CD4-positive, alpha-beta T cell treated with Interleukin-6 for 4 hours (primary cell): ENCODE results near the gene TRIM72.
"Not testable (repeated sequence)": the region's sequence is repeated elsewhere in the genome, so short reads cannot be mapped to it uniquely, and the experiment has no call there.

ENCODE experiments used
- DNase-seq: peaks from one replicate; pipeline ENCODE4 v3.0.0-alpha.2; 2020; ENCODE audit warnings: mixed read lengths

TRIM72 gene

DNA sequence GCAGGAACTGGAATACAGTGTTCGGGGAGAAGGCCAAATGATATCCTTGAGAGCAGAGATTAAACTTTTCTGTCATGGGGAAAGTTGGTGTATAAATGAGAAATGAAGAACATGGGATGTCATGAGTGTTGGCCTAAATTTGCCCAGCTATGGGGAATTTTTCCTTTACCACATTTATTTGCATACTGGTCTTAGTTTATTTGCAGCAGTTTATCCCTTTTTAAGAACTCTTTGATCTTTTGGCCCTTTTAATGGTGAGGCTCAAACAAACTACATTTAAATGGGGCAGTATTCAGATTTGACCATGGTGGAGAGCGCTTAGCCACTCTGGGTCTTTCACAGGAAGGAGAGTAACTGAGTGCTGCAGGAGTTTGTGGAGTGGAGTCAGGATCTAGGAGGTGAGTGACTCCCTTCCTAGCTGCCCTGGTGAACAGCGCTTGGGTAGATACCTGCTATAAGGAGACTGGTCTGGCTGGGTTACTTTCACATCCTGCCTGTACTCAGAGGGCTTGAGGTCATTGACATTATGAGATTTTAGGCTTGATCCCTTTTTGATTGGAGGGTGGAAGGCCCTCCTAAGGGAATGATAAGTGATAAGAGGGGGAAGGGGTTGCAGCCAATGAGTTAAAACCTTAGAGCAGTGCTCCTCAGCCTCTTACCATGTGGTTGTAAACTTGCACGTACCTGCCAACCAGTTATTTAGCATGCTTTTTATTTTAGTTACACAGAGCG, 22.1 kb upstream of the TRIM72 start:
- no peak for DNase-seq

DNA sequence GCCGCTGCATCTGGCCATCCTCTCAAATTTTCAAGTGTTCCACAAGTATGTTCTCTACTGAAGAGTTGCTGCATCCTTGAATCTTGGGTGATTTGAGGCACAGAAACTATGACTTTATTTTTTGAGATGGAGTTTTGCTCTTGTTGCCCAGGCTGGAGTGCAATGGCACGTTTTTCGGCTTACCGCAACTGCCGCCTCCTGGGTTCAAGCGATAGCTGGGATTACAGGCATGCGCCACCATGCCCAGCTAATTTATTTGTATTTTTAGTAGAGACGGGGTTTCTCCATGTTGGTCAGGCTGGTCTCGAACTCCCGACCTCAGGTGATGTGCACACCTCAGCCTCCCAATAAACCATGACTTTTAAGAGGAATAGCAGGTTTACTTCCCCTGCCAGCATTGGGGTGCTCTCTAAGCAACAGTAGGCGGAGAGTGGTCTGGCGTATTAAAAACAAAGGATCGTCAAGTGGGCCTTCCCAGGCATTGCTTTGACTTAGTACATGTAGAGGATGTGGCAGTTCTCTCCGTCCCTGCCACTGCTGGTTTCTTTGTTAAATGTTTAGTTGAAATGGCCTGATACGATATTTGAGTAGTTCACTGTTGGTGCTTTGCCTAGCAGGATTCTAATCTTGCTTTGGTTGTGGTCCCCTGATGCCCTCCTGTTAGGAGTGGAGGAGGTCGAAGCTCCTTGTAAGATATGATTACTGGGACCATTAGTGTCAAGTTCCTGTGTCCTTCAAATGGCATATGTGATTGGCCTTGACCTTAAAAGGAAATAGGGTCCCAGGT, 20.9 kb upstream of the TRIM72 start:
- DNase-seq: no peak

DNA sequence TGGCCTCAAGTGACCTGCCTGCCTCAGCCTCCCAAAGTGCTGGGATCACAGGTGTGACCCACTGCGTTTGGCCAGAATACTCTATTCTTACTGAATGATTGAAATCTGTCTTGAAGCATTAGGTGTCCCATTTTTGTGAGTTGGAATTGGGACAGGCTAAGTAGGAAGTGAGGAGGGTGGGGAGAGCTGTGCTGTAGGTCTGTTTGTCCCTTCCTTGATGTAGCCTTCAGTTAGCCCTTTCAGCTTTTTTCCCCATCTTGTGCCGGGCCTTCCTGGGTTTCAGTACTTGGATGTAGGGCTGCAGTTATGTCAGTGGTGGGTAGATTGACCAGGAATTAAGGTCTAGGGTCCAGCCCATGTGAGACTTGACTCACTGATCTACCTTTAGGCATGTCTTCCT, 20.0 kb upstream of the TRIM72 start:
- no peak for DNase-seq

DNA sequence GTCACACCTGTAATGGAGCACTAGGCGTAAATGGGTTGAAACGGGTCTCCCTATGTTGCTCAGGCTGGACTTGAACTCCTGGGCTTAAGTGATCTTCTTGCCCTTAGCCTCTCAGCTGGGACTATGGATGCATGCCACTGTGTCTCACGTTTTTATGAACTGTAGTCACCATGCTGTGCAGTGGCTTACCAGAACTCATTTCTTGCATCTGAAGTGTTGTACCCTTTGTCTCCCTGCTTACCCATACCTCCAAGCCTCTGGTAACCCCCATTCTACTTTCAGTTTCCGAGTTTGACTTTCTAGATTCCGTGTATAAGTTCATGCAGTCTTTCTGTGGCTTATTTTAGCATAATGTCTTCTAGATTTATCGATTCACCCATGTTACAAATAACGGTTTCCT, 19.0 kb upstream of the TRIM72 start:
- no peak for DNase-seq

DNA sequence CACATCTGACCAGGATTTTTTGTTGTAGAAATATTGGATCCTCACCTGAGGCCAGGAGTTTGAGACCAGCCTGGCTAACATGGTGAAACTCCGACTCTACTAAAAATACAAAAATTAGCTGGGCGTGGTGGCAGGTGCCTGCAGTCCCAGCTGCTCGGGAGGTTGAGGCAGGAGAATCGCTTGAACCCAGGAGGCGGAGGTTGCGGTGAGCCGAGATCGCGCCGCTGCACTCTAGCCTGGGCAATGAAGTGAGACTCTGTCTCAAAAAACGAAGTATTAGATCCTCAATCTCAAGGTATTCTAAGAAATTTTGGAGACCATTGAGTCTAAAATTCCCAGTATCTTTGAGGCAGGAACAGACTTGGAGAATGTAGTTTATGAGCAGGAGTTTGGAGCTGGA, 18.1 kb upstream of the TRIM72 start:
- not testable (repeated sequence) for DNase-seq

DNA sequence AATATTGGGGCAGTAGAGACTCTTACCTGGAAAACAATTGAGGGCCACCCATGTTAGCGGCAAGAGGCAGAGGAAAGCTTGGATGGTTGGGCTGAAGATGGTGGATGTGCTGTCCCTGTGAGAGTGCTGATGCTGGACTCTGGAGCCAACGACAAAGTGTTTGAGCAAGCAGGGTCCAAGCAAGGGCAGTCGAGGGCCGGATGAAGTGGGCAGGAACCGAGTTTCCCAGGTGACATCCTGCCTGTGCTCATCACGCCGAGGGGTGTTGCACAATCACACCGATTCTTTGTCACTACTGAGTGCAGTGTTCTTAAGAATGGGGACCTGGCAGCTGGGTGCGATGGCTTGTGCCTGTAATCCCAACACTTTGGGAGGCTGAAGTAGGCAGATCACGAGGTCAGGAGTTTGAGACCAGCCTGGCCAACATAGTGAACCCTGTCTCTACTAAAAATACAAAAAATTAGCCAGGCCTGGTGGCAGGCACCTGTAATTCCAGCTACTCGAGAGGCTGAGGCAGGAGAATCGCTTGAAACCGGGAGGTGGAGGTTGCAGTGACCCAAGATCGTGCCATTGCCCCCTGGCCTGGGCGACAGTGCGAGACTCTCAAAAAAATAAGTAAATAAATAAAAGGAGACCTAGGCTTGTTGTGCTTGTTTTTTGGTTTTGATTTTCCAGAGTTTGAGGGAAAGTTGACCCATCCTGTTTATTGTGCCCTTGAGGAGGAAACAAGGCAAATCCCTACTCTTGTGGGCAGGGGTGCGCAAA, 17.4 kb upstream of the TRIM72 start:
- DNase-seq: no peak

DNA sequence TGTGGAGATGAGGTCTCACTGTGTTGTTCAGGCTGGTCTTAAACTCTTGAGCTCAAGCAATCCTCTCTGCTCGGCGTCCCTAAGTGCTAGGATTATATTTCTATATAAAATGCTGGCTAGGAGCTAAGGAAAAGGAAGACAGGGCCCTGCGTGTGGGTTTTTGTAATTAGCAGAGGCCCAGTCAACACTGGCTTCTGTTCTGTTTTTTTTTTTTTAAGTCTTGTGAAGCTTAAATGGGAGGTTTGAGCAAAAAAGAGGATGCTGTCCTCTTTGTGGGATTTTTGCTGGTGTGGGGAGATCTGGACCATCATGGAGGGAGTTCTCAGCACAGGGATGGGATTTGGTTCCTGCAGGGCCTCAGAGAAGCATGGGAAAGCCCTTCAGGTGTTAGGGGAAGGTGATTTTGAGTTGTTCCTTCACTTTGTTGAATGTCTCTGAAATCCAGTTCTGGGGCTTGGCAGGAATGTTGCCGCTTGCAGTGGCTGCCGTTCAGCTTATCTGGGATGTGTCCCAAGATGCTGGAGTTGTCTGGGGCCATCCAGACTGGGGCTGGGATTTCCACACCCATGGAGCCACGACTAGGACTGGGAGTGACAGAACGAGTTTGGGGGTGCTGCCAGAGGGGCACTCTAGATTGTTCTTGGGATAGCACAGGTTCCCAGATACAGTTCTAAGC, 15.6 kb upstream of the TRIM72 start:
- no peak for DNase-seq

DNA sequence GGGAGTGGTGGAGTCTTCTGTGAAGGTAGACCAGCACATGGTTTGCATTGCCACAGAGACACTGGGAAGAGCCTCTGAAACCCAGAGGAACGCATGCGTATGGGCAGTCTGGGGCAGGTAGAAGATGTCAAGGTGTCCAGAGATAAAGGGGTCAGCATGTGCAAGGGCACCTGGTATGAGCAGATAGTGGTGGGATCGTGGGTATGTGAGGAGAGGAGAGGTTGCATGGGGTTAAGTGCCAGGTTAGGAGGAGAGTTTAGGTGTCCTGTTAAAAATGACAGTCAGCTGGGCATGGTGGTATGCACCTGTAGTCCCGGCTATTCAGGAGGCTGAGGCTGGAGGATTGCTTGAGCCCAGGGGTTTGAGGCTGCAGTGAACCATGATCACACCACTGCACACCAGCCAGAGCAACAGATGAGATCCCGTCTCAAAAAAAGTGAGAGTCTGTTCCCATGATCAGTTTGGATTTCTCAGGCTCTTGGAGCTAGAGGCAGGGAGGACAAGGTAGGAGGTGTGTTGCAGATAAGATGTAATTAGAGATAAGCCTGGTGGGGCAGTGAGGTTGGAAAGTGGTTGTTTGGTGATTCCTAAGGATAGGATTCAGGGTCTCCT, 14.4 kb upstream of the TRIM72 start:
- DNase-seq: no peak

DNA sequence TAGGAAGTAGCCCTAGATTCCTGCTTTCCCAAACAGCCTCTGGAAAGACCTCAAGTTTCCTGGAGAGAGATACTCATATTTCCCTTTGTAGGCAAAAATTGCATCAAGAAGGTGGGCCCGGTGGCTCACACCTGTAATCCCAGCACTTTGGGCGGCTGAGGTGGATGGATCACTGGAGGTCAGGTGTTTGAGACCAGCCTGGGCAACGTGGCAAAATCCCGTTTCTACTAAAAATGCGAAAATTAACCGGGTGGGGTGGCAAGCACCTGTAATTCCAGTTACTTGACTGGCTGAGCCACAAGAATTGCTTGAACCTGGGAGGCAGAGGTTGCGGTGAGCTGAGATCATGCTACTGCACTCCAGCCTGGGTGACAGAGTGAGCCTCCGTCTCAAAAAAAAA, 13.8 kb upstream of the TRIM72 start:
- DNase-seq: not testable (repeated sequence)

DNA sequence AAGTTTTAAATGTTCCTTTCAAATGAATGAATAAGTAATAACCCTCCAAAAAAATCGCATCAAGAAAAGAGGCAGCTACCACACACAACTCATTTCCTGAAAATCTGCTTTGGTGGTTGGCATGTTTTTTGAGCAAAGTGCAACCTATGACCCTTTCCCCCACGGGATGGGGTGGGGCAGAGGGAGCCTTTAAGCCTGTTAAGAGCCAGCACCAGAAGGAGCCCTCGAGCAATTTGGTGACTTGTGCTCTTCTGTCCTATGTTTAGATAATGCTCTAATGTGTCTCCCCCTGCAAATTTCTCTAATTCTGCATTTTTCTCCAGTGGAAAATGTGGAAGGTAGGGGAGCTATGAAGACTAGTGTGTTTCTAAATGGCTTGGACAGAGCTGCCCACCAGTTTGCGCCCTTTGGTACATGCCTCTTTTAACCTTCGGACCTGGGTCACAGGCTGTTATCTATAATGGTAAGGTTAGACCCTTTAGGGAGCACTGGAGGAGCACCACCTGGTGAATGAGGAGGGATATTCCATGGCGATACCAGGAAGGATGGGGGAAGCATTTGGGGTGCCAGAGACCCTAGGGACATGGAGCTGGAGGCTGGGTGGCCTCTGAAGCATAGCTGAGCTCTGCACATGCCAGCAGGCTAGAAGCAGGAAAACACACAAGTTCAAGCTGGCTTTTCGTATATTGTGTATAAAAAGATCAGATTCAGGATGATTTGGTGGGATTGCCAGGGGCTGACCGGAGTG, 12.9 kb upstream of the TRIM72 start:
- DNase-seq: peak; percentile 66

DNA sequence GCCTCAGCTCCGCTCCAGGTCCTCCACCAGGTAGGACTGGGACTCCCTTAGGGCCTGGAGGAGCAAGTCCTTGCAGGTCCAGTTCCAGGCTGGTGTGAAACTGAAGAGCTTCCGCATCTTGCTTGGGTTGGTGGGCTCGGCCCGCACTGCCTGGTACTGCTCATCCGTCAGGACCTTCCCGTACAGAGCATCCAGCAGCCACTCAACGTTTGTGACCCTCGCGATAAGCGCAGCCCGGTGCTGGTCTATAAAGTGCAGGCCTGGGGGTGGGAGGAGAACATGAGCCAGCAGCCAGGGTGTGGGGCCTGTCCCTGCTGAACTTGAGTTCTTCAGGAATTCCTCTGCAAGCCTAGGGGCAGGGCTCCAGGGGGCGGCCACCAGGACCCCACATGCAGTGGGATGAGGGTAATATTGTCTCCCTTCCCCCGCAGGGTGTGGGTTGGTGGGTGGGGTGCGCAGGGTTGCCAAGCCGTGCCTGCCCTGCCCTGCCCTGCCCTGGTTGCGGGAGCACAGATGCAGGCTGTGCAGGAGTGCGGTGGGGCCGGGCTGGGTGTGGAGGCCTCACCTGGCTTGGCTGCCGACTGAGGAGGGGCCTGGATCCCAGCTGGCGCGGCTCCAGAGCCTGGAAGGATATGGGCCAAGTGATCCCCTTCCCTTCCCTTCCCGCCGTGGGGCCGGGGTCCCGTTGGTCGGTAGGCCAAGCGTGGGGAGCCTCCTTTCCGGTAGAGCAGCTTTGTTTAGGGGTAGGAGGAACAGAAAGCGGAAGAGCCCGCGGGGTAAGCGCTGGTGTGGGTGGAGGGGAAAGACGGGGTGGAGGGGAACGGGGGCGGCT, 12.1 kb upstream of the TRIM72 start:
- peak; percentile 57 for DNase-seq

DNA sequence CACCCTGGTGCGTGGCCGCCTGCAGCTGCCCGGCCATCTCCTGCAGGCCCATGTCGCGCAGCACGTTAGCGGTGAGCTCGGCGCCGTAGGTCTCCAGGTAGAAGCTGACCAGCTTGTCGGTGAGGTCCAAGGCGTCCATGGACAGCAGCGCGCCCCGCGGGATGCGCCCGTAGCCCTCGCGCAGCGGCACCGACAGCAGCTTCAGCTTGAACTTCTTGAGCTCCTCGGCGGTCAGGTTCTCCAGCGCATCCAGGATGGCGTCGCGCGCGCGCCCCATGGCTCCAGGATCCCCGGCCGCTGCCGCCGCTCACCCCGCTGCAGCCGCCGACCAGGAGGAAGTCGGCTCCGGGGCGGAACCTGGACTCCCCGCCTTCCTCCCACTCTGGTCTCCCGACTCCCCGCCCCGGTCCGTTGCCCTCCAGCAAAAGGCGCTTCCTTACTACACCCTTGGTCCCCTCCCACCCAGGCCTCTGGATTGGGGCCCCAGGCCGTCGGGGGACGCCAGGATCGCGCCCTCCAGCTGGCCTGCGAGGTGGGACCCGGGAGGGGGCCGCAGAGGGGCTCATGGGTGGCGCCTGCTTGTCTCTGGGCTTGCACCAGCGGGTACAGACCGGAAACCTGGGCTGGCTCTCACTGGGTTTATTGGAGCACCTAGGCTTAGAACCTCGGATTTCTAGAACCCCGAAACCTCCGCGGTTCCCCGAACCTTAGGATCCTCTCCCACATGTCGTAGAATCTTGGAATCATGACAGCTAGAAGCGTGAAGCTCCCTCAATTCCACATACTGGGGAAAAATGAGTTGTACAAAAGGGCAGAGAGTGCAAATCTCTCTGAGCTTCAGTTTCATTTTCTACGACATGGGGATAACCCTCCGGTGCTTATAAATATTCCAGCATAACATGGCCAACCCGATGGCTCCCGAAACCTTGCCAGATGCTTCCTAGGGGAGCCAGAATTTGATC, 11.2 kb upstream of the TRIM72 start, which contains the start of gene PYCARD:
PYCARD (minus strand) TSS at position 347 of the 962 bp plus-strand sequence; CDS start at position 277, 70 bp downstream.
- peak; percentile 43 for DNase-seq

DNA sequence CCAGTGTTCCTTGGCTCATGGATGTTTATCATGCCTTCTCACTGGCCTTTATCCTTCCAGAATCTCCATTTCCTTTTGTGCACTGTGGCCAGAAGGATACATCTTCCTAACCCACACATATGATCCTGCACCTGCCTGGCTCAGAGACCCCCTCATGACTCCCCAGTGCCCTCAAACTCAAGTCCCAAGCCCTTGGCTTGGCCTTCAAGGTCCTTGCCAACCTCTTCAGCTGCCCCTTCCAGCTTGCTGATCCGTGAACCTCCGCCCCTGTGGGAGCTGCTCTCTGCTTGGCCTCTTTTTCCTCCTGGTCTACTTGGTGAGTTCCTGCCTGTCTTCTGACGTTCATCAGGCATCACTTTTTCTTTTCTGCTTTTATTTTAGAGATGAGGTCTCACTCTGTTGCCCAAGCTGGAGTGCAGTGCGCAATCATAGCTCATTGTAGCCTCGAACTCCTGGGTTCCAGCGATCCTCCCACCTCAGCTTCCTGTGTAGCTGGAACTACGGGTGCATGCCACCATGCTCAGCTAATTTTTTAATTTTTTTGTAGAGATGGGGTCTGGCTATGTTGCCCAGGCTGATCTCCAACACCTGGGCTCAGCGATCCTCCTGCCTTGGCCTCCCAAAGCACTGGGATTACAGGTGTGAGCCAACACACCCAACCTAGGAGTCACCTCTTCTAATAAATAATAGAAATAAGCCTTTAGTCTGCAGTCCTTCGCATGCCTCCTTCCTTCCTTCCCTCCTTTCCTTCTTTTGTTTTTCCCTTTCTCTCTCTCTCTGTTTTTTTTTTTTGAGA, 8.8 kb upstream of the TRIM72 start:
- DNase-seq: no peak

DNA sequence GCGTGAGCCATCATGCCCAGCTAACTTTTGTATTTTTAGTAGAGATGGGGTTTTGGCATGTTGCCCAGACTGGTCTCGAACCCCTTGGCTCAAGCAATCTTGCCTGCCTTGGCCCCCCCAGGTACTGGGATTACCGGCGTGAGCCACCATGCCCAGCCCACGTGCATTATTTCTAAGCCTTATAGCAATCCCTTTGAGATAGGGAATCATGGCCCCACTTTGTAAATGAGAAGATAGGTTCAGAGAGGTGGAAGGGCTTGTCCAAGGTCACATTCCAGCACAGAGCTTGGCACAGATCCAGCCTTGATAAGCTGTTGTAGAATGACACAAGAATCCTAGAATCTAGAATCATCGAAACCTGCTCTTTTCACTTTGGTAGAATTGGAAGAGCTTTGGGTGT, 7.1 kb upstream of the TRIM72 start:
- no peak for DNase-seq

DNA sequence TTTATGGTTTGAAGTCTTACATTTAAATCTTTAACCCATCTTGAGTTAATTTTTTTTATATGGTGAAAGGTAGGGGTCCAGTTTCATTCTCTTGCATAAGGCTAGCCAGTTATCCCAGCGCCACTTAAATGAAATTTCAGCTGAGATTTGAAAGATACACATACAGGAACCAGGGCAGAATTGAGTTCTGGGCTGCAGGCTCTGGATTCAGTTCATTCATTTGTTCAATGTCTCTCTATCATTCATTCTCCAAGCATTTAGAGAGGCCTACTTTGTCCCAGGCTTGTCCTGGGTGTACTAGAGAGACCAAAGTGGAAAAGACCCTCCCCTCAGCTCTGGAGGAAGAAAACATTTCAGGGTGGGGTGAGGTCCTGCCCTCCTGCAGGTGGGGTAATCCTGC, 577 bp upstream of the TRIM72 start:
- no peak for DNase-seq

DNA sequence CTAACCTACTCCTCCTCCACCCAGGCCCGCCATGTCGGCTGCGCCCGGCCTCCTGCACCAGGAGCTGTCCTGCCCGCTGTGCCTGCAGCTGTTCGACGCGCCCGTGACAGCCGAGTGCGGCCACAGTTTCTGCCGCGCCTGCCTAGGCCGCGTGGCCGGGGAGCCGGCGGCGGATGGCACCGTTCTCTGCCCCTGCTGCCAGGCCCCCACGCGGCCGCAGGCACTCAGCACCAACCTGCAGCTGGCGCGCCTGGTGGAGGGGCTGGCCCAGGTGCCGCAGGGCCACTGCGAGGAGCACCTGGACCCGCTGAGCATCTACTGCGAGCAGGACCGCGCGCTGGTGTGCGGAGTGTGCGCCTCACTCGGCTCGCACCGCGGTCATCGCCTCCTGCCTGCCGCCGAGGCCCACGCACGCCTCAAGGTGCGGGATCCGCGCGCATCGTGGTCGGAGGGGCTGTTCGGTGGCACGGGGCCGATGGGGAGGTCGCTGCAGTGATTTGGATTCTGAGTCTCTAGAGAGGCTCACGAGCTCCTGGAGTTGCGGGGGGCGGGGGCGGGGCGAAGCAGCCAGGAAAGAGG, 878 bp downstream of the TRIM72 start:
- peak; percentile 16 for DNase-seq

DNA sequence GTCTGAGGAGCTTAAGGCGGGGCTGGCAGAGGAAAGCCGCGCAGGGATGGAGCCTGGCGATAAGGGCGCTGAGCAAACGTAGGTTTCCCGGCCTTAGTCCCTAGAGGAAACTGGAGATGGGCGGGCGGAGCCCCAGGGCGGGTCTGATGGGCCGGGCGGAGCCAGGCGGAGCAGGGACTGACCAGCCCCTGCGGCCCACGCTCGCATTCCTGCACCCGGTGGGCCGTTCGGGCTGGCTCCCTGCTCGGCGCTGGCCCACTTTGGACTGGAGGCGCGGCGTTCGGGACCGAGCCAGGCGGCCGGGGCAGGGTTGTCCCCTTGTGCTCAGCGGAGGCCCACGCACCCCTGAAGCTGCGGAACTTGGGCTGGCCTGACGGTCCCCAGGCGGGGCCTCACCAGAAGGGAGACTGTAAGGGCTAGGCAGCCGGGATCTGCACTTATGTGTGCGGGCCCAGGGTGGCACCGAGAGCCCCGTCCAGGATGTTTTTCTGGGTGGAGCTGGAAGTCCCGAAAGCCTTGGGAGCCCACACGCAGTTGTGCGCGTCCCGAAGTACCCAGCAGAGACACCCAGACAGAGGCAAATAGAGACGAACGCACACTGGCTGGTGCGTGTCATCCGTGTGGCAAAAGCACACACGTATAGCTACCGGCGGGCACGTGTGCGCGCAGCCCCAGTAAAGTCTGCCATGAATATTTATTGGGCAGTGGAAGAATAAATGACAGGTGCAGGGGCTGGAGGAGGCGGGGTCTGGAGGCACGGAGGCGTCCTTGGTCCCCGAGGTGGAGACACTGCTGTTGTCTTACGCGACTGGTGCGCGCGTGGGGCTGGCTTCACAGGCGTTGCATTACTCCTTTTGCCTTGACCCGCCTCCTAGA, 1.6 kb downstream of the TRIM72 start:
- DNase-seq: peak; percentile 28
